ENCODE measurements around the gene TRHDE.
"Not testable (repeated sequence)": the region's sequence is repeated elsewhere in the genome, so short reads cannot be mapped to it uniquely, and the experiment has no call there.

Gene TRHDE

GRCh38 chr12:72535212-72535990 is 263.2 kb downstream of the TRHDE start:
- no peak for DNase-seq

GRCh38 chr12:72540811-72541210 is 268.6 kb downstream of the TRHDE start:
- no peak for DNase-seq

DNA sequence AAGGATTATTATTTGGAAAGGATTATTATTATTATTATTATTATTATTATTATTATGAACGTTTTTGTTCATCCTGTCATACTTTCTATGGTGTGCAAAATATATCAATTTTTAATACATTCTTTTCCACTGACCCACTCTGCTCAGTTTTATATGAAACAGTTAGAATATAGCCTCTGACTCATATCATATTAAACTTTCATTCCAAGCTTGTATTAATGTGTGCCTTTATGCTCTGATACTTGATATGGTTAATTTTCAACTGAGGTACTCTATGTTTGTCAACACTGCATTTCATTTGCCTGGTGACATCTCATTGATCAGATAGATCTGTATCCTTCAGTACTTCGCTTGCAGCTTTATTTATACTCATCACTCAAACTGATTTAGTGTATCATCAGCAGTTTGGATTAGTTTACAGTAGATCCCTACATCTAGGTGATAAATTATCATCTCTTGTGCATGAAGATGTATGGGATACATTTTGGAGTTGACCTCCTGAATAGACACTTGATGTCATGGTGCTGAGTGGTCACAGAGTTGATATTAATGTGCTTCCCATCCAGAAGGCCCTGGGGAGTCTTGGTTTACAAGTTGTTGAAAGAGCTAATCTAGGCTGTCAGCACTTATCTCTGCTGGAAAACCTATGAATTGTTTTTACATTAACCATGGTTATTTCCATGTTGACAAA is 271.8 kb downstream of the TRHDE start:
- no peak for DNase-seq

DNA sequence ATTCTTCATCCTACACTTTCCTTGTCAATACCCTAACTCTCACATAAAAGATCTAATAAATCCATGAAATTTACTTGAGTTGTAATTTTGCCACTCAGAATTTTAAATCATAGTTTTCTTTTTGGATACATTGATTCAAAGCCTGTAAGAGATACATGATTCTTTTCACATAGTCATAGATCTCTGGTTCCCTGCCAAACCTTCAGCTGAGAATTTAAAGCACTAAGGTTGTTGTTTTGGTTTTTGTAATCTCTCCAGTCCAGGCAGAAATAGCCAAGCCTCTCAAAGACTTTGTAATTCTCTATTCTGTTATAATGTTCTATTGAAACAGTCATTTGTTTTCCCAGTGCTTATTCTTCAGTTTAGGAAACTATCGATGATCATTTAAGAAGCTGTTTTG is 273.9 kb downstream of the TRHDE start:
- no peak for DNase-seq

- DNase-seq = no peak
Measured at GRCh38 chr12:72547573-72547972, 275.4 kb downstream of the TRHDE start.

GRCh38 chr12:72549184-72549583 is 277.0 kb downstream of the TRHDE start:
- no peak for DNase-seq

- DNase-seq = no peak
Measured at GRCh38 chr12:72560003-72560769, 288.0 kb downstream of the TRHDE start.

GRCh38 chr12:72570601-72571000 is 298.4 kb downstream of the TRHDE start:
- peak; percentile 49 for DNase-seq

GRCh38 chr12:72574138-72574537 is 302.0 kb downstream of the TRHDE start:
- no peak for DNase-seq

DNA sequence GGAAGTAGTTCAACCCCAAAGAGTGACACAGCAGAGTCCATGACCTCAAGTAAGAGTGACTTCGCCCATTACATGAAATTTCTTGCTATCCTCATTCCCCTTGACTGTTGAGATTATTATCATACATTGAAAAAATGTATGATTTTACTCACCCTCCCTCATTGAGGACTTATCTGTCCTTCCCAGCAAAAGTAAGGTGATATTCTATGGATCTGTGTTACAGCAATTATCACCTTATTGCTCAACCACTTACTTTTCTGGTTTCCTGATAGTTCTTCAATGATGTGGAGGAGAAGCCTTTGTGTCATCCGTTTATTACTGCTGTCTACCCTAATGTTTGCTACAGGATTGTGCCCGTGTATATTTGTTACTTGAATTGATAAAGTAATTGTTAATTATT is 306.2 kb downstream of the TRHDE start:
- no peak for DNase-seq

GRCh38 chr12:72586456-72586855 is 314.3 kb downstream of the TRHDE start:
- DNase-seq = no peak

- no peak for DNase-seq
Measured at GRCh38 chr12:72602581-72602980, 330.4 kb downstream of the TRHDE start.

GRCh38 chr12:72605975-72606374 is 333.8 kb downstream of the TRHDE start:
- no peak for DNase-seq

GRCh38 chr12:72610342-72610741 is 338.2 kb downstream of the TRHDE start:
- no peak for DNase-seq

GRCh38 chr12:72610854-72611358 is 338.7 kb downstream of the TRHDE start:
- no peak for DNase-seq

- no peak for DNase-seq
Measured at GRCh38 chr12:72612171-72612570, 340.0 kb downstream of the TRHDE start.

- no peak for DNase-seq
Measured at GRCh38 chr12:72618764-72619163, 346.6 kb downstream of the TRHDE start.

DNA sequence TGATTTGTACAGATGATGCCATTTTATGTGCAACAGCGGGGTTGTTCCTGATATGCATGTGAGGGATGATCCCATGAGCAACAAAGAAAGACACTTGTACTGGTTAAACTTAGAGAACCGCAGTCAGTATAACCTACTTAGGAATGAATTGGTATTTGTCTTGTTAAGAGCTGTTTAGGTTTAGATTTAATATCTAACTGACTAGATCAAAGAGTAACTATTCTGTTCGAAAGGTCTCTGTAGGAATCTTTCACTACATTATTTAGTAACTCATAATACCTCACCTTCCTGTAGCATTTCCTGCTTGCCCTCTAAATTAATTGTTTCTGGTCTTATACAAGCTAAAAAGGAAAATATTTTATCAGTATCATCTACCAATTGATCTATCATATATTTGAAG is 350.4 kb downstream of the TRHDE start:
- DNase-seq = no peak

DNA sequence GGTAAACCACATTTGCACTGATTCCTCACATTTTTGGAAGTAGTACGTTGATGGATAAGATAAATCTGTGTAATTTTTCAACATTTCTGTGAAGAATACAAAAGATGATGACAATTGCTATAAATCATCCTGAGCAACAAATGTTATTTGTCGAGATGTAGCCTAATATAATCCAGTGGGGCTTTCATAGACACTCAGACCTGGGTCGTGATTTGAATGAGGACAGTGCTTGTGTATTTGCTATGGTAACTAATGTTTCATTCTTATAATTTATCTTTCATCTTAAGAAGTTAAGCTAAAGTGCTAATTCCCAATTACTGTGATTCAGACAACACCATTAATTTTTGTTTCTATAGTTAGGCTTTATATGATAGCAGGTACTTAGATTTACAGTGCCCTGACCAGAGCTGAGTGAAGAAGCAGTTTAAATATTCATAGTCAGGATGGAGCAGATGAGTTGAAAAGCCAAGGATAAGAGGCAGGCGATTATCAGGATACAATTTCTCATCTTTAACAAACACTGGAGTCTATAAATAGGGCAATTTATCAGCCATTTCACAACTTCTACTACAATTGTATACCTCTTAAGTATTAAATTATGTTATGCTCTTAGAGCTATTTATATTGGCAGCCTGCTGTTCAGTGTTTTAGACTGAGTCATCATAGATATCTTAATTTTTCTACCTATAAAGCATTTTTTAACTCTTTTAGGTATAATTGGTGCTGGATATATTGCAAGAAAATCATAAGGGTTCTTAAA is 359.9 kb downstream of the TRHDE start:
- no peak for DNase-seq

DNA sequence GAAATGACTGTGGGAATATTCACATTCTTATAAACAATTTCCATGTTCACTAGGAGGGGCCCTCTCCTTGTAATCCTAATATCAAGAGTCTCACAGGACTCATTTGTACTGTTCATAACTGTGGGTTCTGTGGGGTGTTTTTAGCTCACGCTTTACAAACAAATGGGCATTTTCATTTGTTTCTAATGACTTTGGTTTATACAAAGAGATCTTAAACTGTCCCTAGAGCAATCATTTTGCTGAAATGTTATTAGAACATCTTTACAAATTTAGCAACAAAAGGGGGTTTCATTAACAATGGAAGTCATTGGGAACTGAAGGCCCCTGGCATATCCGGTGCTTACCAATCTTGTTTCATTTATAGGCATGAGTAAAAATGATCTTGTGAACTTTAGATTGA is 370.5 kb downstream of the TRHDE start:
- no peak for DNase-seq

- no peak for DNase-seq
Measured at GRCh38 chr12:72647139-72647538, 375.0 kb downstream of the TRHDE start.

DNA sequence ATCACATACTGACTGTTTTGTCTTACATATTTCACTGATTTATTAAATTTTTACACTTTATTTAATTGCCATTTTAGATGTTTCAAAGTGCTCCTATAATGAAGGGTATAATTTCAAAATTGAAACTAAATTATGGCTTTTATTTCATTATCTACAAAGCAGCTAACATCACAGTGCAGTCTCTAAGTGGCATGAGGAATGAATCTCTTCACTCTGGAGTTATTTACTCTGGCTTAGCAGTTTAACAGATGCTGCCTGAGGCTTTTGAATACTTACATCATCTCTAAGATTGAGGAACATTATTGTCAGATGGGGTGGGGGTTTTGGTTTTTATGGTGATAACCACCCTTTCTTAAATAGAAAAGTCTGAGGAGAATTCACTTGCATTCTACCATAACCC is 386.4 kb downstream of the TRHDE start:
- DNase-seq = no peak

DNA sequence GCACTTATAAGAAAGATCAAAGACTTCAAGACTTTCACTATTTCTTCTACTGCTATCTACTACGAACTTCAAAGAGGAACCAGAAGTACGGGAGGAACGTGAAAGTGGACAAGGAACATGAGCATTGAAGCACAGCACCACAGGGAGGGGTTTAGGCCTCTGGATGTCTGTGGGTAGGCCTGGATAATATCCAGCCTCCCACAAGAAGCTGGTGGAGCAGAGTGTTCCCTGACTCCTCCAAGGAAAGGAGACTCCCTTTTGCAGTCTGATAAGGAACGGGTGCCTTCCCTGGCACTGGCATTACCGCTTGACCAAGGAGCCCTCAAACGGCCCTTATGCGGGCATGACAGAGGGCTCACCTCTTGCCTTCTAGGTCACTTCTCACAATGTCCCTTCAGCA is 388.0 kb downstream of the TRHDE start:
- not testable (repeated sequence) for DNase-seq

All from KG1 (cell line).